T-cell (primary cell): ENCODE measurements around the gene CHDH. TPM values are rescaled to one million over a fixed set of nuclear protein-coding genes. Genes with fewer than 3 reads are reported as not detected.

Experiments
- ATAC-seq, 4 experiments: fragments of 200-7000 bp in 3 of 4; fragments of 150-1000 bp in 1 of 4; cut with Tn5 transposase; replicated peaks in 1 of 4; 1 replicate in 3 of 4; 2 replicates in 1 of 4; pipeline ENCODE4 v1.10.0; 2021; ENCODE audit warnings: moderate library complexity in 3 of 4, mild to moderate bottlenecking in 2 of 4, moderate number of reproducible peaks in 1 of 4
- CTCF ChIA-PET, 2 donors: fragments of 300-600 bp; sonication (Branson Sonifier 250); formaldehyde crosslinking; loops; one replicate each; lab custom pipeline; 2022; ENCODE audit warnings: antibody characterized with exemption in 2 of 2; lab: Charles Lee
- POLR2A ChIA-PET, 2 donors: fragments of 300-600 bp; sonication (Branson Sonifier 250); formaldehyde crosslinking; loops; one replicate each; lab custom pipeline; 2022; ENCODE audit warnings: antibody characterized with exemption in 2 of 2; lab: Charles Lee
- DNase-seq, 35 experiments: peaks; one replicate each; pipeline versions ENCODE4 v3.0.0 to v3.0.0-alpha.2; 2013 to 2023
- H3K27ac ChIP-seq: one replicate; pipeline ENCODE4 v1.5.1; 2013; ENCODE audit warnings: low read length
- H3K27me3 ChIP-seq, 2 experiments: replicated peaks in 1 of 2; 1 replicate in 1 of 2; 2 replicates in 1 of 2; pipeline versions ENCODE4 v1.6.1 to v1.7.0; 2013; ENCODE audit warnings: low read length in 1 of 2, mixed read lengths in 1 of 2; ENCODE audit not compliant: control insufficient read depth in 2 of 2, insufficient read depth in 2 of 2; ENCODE audit errors: extremely low read depth in 1 of 2
- H3K36me3 ChIP-seq, 2 donors: 1 replicate in 1 of 2; 2 replicates in 1 of 2; pipeline versions ENCODE4 v1.6.1 to v1.7.0; 2013; ENCODE audit warnings: low read length in 1 of 2; ENCODE audit not compliant: control insufficient read depth in 2 of 2, insufficient read depth in 1 of 2; ENCODE audit errors: extremely low read depth in 1 of 2
- H3K4me1 ChIP-seq, 2 experiments: 1 replicate in 1 of 2; 2 replicates in 1 of 2; pipeline versions ENCODE4 v1.6.1 to v1.7.0; 2013; ENCODE audit warnings: low read length in 2 of 2, mixed read lengths in 1 of 2; ENCODE audit not compliant: insufficient read depth in 2 of 2, control insufficient read depth in 1 of 2; ENCODE audit errors: extremely low read depth in 1 of 2
- H3K4me3 ChIP-seq, 2 donors: 1 replicate in 1 of 2; 2 replicates in 1 of 2; pipeline versions ENCODE4 v1.5.1 to v1.7.0; 2013; ENCODE audit warnings: mild to moderate bottlenecking in 2 of 2, low read length in 1 of 2, moderate library complexity in 1 of 2; ENCODE audit not compliant: control insufficient read depth in 1 of 2; ENCODE audit errors: extremely low read depth in 1 of 2
- H3K9me3 ChIP-seq: 2 replicates; pipeline ENCODE4 v1.7.0; 2013
- H3K27ac Mint-ChIP-seq, 2 donors: one replicate each; pipeline ENCODE4 v1.8.0; 2020 to 2021; ENCODE audit warnings: mild to moderate bottlenecking in 2 of 2, mixed read lengths in 2 of 2
- H3K27me3 Mint-ChIP-seq, 2 donors: one replicate each; pipeline ENCODE4 v1.8.0; 2021 to 2022; ENCODE audit warnings: mixed read lengths in 2 of 2
- H3K36me3 Mint-ChIP-seq: one replicate; pipeline ENCODE4 v1.8.0; 2021; ENCODE audit warnings: mixed read lengths
- H3K4me1 Mint-ChIP-seq, 3 donors: one replicate each; pipeline ENCODE4 v1.8.0; 2020 to 2022; ENCODE audit warnings: mixed read lengths in 3 of 3, mild to moderate bottlenecking in 1 of 3
- H3K4me3 Mint-ChIP-seq, 3 donors: one replicate each; pipeline ENCODE4 v1.8.0; 2020 to 2022; ENCODE audit warnings: mild to moderate bottlenecking in 3 of 3, mixed read lengths in 3 of 3, moderate library complexity in 3 of 3
- H3K9me3 Mint-ChIP-seq, 3 donors: one replicate each; pipeline ENCODE4 v1.8.0; 2020 to 2022; ENCODE audit warnings: mixed read lengths in 3 of 3
- WGBS: methylation state at CpG from one replicate; pipeline ENCODE4 v1.1.5; 2013; ENCODE audit warnings: missing lambda C conversion rate; ENCODE audit not compliant: insufficient coverage; 5-methylcytosine and 5-hydroxymethylcytosine counted together
- total RNA-seq, 35 experiments: library from RNA in 6 of 35; stranded (reverse) in 6 of 35; fragments of 120-200 nt in 1 of 35; gene quantifications; one replicate each; pipeline versions ENCODE4 v1.2.1 to v1.2.4 and lab custom pipeline; 2013 to 2026

Gene CHDH
- total RNA-seq, 5 donors from 2014 or later (not counting 1 experiment from before 2014, with no cell fraction given), result 0.18 to 2.3 (median 0.72) TPM

GRCh38 chr3:53800041-53800906 lies 45.9 kb downstream of the CHDH start:
- POLR2A ChIA-PET, result no interaction called here
- H3K36me3 Mint-ChIP-seq, result no peaks in the 10 kb centered on the region

GRCh38 chr3:53799338-53799865 lies 46.8 kb downstream of the CHDH start:
- no peak for ATAC-seq
- Histone ChIP-seq H3K4me3 (no peak overlapping the region), H3K4me1 (no peaks in the 10 kb centered on the region), H3K27me3 (peaks cover 0 to 19% of the 10 kb centered on the region in 2 experiments), H3K27ac (no peak overlapping the region), H3K9me3 (no peaks in the 10 kb centered on the region), H3K36me3 (no peaks in the 10 kb centered on the region)
- no peaks in the 10 kb centered on the region for H3K36me3 Mint-ChIP-seq
- H3K9me3 Mint-ChIP-seq, result no peaks in the 10 kb centered on the region
- H3K27me3 Mint-ChIP-seq, result peaks cover 2 to 14% of the 10 kb centered on the region in 2 donors
- ChIA-PET CTCF (no interaction called here), POLR2A (no interaction called here)
- no peak overlapping the region for H3K4me3 Mint-ChIP-seq
- 84% methylated on average over 11 of the region's 12 CpGs for WGBS
- DNase-seq, result no peak
- no peaks in the 10 kb centered on the region for H3K4me1 Mint-ChIP-seq
- no peak overlapping the region for H3K27ac Mint-ChIP-seq

More at GRCh38 chr3:53800041-53800906, 45.9 kb downstream of the CHDH start:
- H3K4me1 Mint-ChIP-seq, result no peaks in the 10 kb centered on the region
- Histone ChIP-seq H3K4me3 (no peak overlapping the region), H3K27ac (no peak overlapping the region), H3K27me3 (peaks cover 0 to 23% of the 10 kb centered on the region in 2 experiments), H3K4me1 (no peaks in the 10 kb centered on the region), H3K36me3 (no peaks in the 10 kb centered on the region), H3K9me3 (no peaks in the 10 kb centered on the region)
- H3K4me3 Mint-ChIP-seq, result no peak overlapping the region
- H3K9me3 Mint-ChIP-seq, result no peaks in the 10 kb centered on the region
- H3K27me3 Mint-ChIP-seq, result peaks cover 2 to 10% of the 10 kb centered on the region in 2 donors
- H3K27ac Mint-ChIP-seq, result no peak overlapping the region
- no peak for ATAC-seq
- CTCF ChIA-PET, result no interaction called here
- 82% methylated on average over 15 of the region's 16 CpGs for WGBS
- DNase-seq, result no peak

GRCh38 chr3:53798144-53798543 lies 48.1 kb downstream of the CHDH start:
- POLR2A ChIA-PET, result no interaction called here
- CTCF ChIA-PET, result no interaction called here
- Mint-ChIP-seq H3K27ac (no peak overlapping the region), H3K9me3 (no peaks in the 10 kb centered on the region), H3K27me3 (peaks cover 0 to 19% of the 10 kb centered on the region in 2 donors), H3K36me3 (no peaks in the 10 kb centered on the region), H3K4me1 (no peaks in the 10 kb centered on the region), H3K4me3 (no peak overlapping the region)
- WGBS, result 75% methylated on average over 2 of the region's 8 CpGs
- Histone ChIP-seq H3K36me3 (no peaks in the 10 kb centered on the region), H3K27ac (no peak overlapping the region), H3K27me3 (peaks cover 0 to 14% of the 10 kb centered on the region in 2 experiments), H3K4me1 (no peaks in the 10 kb centered on the region), H3K9me3 (no peaks in the 10 kb centered on the region), H3K4me3 (no peak overlapping the region)
- no peak for ATAC-seq
- no peak for DNase-seq

GRCh38 chr3:53795789-53796560 lies 50.2 kb downstream of the CHDH start:
- 71% methylated on average over 3 of the region's 12 CpGs for WGBS
- Mint-ChIP-seq H3K27me3 (peaks cover 4 to 19% of the 10 kb centered on the region in 2 donors), H3K9me3 (no peaks in the 10 kb centered on the region), H3K4me3 (no peak overlapping the region), H3K36me3 (no peaks in the 10 kb centered on the region), H3K4me1 (no peaks in the 10 kb centered on the region), H3K27ac (no peak overlapping the region)
- no peak for ATAC-seq
- POLR2A ChIA-PET, result no interaction called here
- Histone ChIP-seq H3K4me1 (no peaks in the 10 kb centered on the region), H3K27ac (no peak overlapping the region), H3K27me3 (peaks cover 0 to 16% of the 10 kb centered on the region in 2 experiments), H3K9me3 (no peaks in the 10 kb centered on the region), H3K36me3 (no peaks in the 10 kb centered on the region), H3K4me3 (no peak overlapping the region)
- DNase-seq, result no peak
- CTCF ChIA-PET, result no interaction called here

GRCh38 chr3:53795176-53795575 lies 51.0 kb downstream of the CHDH start:
- Mint-ChIP-seq H3K27ac (no peak overlapping the region), H3K4me3 (no peak overlapping the region), H3K27me3 (peaks cover 4 to 19% of the 10 kb centered on the region in 2 donors), H3K9me3 (no peaks in the 10 kb centered on the region), H3K4me1 (no peaks in the 10 kb centered on the region), H3K36me3 (no peaks in the 10 kb centered on the region)
- DNase-seq (no peak), ATAC-seq (no peak)
- Histone ChIP-seq H3K27ac (no peak overlapping the region), H3K9me3 (no peaks in the 10 kb centered on the region), H3K36me3 (no peaks in the 10 kb centered on the region), H3K27me3 (peaks cover 0 to 18% of the 10 kb centered on the region in 2 experiments), H3K4me1 (no peaks in the 10 kb centered on the region), H3K4me3 (no peak overlapping the region)
- CTCF ChIA-PET, result no interaction called here
- WGBS, result 49% methylated on average over 3 of the region's 3 CpGs
- POLR2A ChIA-PET, result no interaction called here

GRCh38 chr3:53794597-53794996 lies 51.6 kb downstream of the CHDH start:
- Mint-ChIP-seq H3K4me3 (no peak overlapping the region), H3K4me1 (no peaks in the 10 kb centered on the region), H3K9me3 (no peaks in the 10 kb centered on the region), H3K27me3 (peaks cover 4 to 24% of the 10 kb centered on the region in 2 donors), H3K36me3 (no peaks in the 10 kb centered on the region), H3K27ac (no peak overlapping the region)
- ChIA-PET CTCF (no interaction called here), POLR2A (no interaction called here)
- H3K36me3 ChIP-seq, result no peaks in the 10 kb centered on the region
- no peaks in the 10 kb centered on the region for H3K4me1 ChIP-seq
- no peak for ATAC-seq
- H3K9me3 ChIP-seq, result no peaks in the 10 kb centered on the region
- peaks cover 0 to 19% of the 10 kb centered on the region in 2 experiments for H3K27me3 ChIP-seq
- no peak for DNase-seq
- no peak overlapping the region for H3K4me3 ChIP-seq
- no peak overlapping the region for H3K27ac ChIP-seq
- no CpG with 5 or more reads among the region's 3 CpGs for WGBS
